T1000 (cell line): ENCODE data around the gene MYH6.
"Not testable (repeated sequence)": the region's sequence is repeated elsewhere in the genome, so short reads cannot be mapped to it uniquely, and the experiment has no call there.

Experiments used
- DNase-seq: peaks from one replicate; lab custom pipeline; 2025; ENCODE audit warnings: mixed read lengths; lab: John Stamatoyannopoulos, UW

Gene MYH6

DNA sequence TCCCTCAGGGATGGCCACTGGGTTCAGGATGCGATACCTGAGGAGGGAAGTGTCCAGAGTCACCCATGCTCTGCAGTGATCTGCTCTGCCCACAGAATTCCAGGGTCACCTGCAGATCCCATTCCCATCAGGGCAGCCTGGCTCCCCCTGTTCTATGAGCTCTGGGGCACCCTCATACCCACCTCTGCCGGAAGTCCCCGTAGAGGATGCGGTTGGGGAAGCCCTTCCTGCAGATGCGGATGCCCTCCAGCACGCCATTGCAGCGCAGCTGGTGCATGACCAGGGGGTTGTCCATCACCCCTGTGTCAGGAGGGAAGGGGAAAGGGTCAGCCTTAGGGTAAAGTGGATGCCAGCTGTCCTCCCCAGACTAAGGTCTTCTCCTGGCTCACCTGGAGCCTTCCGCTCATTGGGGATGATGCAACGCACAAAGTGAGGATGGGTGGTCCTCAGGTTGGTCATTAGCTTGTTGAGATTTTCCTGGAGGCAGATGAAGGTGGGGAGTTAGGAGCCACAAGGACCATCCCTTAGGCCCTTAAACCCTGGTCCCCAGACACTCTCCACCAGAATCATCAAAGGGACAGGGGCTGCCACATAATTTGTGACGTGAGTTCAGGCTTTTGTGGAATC, 11.2 kb downstream of the MYH6 start:
- DNase-seq = no peak

DNA sequence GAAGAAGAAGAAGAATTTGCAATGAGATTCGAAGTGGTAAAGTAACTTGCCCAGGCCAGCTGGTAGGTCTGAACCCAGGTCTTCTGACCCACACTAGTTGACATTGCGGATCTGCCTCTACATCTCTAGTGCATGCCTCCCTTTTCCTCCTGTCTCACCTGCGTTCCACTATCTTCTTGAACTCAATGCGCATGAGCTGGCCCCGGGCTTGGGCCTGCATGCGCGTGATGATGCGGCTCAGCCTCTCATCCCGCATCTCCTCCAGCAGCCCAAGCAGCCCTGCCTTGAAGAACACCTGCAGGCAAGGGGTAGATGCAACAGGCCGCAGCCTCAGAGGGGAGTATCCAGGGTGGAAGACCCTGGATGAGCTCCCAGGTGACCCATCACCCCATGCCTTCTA, 11.9 kb downstream of the MYH6 start:
- DNase-seq = no peak

DNA sequence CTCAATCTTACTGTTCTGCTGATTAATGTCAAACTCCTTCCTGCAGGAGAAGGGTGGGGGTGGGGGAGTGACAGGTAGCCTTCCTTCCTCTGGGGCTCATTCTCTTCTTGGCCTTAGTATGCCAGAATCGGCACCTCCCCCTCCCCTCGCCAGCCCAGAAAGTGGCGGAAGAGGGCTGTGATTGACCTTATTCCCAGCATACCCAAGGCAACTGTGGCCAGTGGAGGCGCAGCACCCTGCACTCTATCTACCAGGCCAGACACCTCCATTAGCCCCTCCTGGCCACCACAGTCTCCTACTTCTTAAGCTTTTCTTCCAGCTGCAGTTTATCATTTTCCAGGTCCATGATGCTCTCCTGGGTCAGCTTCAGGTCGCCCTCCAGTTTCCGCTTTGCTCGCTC, 15.5 kb downstream of the MYH6 start:
- no peak for DNase-seq

DNA sequence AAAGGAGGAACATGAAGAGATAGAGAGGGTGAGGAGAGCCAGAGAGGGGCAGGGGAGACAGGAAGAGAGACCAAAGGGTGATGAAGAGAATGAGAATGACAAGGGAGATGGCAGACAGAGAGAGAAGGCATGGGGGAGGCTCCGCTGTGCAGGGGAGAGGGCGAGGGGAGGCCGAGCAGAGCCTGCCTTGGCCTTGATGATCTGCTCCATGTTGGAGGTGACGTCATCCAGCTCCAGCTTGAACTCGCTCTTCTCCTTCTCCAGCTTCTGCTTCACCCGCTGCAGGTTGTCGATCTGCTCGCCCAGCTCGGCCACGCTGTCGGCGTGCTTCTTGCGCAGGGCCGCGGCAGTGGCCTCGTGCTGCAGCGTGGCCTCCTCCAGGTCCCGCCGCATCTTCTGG, 18.2 kb downstream of the MYH6 start:
- not testable (repeated sequence) for DNase-seq

DNA sequence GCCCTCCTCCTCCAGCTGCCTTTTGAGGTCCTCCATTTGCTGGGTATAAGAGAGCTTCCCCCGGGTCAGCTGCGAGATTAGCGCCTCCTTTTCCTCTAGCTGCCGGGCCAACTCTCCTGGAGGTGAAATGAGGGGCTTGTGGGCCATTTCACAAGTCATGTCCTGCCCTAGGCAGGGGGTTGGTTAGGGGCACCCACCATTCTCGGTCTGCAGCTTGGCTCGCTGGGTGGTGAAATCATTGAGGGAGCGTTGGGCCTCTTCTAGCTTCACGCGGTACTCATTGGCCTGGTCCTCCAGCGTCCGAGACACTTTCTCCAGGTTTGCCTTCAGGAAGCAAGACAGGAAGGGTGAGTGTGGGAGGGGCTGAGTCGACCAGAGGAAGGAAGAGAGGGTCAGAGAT, 18.7 kb downstream of the MYH6 start:
- no peak for DNase-seq

DNA sequence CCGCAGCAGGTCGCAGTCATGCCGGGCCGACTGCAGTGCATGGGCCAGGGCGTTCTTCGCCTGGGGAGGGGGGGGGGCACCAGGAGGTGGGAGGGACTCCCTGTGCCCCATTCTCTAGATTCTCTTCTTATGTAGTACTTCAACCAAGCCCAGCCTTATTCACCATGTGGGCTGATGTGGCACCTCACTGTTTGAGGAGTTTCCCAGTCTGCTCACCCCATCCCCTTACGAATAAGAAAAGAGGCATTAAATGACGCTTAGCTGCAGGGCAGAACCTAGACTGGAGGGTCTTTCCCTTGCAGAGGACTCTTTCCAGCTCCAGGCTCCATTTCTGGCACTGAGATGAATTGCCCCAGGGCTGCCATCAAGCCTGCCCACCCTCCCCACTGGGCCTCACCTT, 19.1 kb downstream of the MYH6 start:
- DNase-seq = no peak

DNA sequence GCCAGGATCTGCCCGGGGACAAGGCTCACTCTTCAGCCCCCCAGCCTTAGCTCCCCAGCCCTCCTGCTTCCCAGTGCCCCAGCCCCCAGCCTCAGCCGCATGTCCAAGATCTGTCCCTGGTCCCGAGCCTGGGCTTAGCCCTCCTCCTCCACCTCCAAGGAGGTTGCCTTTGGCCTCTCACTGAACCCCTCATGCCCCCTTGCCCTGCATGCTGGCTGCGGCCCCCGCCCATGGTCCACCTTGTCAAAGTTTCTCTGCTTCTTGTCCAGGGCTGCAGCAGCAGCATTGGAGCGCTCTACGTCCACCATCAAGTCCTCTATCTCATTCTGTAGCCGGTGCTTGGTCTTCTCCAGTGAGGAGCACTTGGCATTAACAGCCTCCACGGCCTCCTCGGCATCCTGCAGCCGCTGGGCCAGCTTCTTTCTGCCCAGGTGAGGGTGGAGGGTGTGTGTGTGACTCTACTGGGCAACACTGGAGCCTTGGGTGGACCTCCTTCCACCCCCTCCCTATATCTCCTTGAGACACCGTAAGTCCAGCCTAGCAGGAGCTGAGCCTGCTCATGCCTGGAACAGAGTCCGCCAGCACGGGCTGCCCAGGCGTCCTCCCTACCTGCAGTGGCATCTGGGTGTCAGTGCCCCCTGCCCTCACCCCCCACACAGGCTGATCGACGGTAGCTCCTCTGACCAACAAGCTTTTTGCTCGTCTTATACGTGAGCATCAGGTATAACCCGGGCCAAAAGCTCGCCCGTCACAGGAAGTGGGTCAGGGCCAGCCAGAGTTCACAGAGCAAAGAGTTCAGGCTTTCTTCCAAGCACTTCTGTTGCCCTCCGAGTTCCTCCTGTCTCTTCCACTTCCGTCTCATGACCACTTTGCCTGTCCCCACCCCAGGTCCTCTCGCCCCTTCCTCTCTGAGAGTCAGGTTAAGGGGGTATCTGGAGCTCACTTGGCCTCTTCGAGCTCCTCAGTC, 19.9 kb downstream of the MYH6 start:
- no peak for DNase-seq

DNA sequence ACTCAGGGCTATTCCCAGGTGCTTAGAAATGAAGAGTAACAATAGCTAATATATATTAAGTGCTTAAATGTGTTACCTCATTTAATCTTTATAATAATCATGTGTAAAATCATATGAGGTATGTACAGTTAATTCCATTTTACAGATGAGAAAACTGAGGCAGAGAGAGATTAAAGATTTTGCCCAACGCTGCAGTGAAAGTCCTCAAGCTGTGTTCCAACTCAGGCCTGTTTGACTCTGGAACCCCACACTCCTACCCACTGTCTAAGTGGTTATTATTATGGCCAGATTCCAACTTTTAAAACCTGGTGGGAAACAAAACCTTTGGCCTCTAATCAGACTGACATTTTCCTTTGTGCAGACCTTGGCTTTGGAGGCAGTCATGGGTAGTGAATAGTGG, 21.1 kb downstream of the MYH6 start:
- DNase-seq = no peak

DNA sequence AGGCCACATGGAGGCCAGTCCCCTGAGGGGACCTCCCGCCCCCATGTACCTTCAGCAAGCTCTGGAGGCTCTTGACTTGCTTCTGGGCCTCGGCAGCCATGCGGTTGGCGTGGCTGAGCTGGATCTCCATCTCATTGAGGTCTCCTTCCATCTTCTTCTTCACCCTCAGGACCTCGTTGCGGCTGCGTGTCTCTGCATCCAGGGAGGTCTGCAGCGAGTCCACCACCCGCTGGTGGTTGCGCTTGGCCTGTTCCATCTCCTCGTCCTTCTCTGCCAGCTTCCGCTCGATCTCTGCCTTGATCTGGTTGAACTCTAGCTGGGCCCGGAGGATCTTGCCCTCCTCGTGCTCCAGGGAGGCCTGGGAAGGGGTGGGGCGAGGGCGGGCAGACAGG, 21.8 kb downstream of the MYH6 start:
- not testable (repeated sequence) for DNase-seq

DNA sequence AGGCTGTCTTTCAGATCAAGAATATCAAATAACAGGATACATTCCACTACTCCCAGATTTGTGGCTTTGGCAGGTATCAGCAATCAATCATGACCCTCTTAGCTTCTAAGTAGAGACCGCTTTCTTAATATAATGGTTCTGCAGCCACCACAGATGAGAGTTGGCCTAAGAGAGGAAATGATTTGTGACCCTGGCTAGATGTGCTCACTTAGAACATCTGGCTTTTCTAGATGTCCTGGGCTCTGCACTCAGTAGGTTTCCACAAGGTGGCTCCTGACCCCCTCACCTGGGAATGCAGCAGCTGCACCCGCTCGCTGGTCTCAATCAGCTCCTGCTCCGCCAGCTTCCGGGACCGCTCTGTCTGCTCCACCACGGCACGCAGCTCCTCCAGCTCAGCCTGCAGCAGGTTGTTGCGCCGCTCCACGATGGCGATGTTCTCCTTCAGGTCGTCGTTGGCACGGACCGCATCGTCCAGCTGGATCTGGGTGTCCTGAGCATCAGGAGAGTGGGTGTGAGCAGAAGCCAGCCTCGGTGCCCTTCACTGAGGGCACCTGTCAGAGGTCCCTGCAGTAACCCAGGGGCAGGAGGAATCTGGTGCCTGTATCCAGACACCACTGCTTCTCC, 22.3 kb downstream of the MYH6 start:
- no peak for DNase-seq

DNA sequence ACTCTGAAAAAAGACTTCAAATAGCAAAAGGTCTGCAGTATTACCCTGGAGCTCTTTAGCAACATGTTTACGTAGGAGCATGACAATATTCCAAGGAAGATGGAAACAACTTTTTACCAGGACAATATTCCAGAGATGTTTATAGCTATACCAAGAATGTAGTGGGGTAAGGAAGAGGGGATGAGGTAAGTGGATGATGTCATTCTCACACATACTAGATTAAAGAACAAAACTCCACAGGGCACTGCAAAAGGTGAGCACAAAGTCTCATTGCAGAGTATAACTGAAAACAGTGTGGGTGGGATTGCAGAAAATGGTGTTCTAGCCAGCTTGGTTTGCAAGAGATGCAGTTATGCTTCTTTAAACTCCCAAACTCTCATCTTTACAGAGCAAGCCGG, 22.8 kb downstream of the MYH6 start:
- no peak for DNase-seq

DNA sequence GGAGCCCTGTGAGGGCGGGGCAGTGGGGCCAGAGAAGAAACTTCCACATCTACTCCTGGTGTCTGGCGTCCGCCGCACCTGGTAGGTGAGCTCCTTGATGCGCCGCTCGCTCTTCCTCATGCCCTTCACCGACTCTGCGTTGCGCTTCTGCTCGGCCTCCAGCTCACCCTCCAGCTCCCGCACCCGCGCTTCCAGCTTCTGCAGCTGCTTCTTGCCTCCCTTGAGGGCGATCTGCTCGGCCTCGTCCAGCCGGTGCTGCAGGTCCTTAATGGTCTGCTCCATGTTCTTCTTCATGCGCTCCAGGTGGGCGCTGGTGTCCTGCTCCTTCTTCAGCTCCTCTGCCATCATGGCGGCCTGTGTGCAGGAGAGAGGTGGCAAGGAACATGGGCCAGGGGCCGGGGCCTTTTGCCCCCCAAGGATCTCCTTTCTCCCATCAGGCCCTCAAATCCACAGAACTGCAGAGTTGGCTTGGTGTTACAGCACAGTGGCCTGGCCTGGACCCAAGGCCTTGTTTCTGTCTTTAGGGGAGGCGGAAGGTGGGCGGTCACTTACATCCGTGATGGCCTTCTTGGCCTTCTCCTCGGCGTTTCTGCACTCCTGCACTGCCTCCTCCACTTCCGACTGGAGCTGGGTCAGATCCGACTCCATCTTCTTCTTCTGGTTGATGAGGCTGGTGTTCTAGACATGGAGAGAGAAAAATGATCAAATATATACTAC, 23.6 kb downstream of the MYH6 start:
- no peak for DNase-seq

DNA sequence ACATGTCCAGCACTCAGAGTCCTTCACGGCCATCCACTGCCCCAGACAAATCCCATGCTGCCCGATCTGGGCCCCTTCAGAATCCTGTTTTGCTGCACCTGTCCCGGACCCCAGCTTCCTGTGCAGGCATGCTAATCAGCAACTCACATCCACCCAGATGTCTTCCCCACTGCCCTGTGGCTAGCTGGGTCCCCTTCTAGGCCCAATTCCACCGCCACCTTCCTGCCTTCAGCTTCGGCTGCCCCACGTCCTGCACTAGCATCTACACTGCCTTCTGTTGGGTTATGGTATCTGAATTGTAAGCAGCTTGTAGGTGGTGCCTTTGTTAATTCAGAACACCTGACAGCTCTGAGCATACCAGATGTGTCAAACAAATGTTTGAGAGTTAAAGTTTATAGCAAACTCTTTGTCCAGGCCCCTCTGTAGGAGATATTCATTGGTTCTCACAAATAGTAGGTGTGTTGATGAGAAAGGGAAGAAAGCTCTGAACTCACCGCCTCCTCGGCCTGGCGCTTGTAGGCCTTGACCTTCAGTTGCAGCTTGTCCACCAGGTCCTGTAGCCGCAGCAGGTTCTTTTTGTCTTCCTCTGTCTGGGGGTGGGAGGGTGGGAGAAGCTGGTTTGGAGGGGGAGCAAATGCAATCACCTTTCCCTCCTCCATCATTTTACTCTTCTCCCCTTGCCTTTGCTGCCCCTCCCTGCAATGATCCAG, 25.2 kb downstream of the MYH6 start:
- no peak for DNase-seq

DNA sequence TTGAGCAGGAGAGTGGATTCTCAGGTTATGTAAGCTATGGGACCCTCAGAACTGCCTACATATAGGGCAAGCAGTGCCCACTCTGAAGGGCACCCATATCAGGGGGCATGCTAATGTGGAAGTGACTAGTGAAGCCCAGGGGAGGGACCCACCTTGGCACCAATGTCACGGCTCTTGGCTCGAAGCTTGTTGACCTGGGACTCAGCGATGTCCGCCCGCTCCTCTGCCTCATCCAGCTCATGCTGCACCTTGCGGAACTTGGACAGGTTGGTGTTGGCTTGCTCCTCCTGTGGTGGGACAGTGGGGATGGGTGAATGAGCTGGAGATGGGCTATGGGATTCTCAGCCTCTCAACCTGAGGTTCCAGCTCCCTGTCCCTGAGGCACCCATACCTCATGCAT, 25.8 kb downstream of the MYH6 start:
- no peak for DNase-seq

DNA sequence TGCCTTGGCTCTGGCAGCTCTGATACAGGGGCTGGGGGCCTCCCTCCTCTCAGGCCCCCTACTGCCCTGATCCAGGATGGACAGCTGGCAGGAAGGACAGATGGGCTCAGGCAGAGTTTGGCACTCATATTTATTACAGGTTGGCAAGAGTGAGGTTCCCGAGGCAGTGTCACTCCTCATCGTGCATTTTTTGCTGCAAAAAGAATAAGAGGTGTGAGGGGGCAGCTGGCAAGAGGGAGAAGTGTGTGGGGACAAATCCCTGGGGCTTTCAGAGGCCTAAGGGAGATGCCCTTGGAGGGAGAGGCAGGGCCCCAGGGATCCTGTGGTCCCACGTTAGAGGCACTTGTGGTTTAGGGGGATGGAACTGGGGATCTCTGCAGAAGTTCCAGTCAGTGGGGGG, 26.2 kb downstream of the MYH6 start:
- DNase-seq = no peak

DNA sequence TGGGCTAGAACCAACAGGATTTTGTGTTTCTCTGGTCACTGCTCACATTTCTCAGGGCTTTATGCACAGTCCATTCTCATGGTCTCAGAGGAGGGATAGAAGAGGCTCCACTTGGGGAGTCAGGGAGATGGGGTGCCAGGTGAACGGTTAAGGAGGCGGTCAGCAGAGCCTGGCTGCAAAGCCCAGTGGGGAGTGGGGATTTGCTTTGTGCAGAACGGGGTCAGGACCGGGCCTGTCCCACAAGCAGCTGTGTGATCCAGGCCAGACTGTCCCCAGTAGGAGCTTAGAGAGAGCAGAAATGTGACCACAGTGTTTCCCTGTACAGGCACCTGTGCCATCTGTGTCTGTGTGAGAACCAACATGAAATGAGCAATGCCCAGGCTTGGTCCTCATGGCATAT, 27.1 kb downstream of the MYH6 start:
- no peak for DNase-seq

DNA sequence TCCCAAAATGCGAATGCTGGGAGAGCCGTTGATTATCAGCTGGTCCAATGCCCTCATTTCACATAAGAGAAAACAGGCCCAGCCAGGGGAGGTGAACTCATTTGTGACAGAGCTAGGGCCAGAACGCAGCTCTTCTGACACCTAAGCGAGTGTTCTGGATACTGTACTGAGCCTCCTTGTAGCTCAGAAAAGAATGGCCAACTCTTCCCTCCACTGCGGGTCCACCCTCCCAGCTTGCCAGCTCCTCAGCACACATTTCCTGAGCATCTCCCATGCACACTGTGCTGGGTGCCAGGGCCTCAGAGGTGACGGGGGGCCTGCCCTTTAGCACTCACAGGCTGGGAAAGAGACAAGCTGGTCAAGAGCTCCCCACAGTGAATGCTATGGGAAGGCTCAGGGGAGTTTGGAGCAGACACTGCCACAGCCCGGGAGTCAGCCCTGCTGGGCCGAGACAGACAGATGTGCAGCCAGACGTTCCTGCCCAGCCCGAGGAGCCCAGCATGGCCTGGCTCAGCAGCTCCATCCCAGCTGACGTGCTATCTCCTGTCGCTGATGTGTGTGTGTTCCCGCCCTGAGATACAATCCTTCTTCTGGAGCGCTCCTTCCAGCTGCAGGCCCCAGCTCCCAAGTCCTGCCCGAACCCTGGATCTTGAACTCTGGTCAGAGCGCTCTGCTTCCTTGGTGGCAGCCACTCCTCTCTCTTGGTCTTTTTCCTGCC, 27.7 kb downstream of the MYH6 start:
- DNase-seq = no peak

DNA sequence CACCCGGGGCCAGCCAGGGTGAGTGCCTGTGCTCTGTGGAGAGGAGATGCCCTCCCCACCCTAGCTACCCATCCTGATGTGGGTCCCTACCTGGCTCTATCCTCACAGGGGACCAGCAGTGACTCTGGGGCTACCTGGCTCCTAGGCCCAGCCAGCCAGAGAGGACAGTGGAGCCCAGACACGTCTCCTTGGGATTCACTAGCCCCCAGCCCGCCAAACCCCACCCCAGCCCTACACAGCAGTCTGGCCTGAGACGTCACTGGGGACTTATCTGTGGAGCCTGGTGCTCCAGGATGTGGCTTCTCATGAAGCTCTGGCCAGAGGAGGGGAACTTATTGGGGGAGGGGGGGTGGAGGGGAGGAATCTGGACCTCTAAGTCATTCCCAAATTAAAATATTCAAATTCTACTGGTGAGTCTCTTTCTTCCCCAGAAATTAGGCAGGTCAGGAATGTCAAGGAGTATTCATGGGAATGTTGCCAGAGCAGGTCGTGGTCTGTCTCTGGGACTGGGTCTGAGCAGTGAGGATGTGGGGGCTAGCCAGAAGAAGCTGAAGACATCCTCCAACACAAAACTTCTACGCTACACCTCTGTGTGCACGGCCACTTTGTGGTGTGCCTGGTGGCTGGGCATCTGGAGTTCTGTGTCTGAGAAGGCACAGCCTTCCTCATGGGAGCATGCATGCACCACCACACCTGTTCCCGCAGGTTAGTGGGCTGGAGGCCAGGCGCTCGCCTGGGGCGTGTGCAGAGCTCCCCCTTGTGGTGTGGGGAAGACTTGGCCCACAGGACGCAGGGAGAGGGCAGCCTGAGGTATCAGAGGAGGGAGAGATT, 28.5 kb downstream of the MYH6 start:
- DNase-seq = peak; percentile 22

DNA sequence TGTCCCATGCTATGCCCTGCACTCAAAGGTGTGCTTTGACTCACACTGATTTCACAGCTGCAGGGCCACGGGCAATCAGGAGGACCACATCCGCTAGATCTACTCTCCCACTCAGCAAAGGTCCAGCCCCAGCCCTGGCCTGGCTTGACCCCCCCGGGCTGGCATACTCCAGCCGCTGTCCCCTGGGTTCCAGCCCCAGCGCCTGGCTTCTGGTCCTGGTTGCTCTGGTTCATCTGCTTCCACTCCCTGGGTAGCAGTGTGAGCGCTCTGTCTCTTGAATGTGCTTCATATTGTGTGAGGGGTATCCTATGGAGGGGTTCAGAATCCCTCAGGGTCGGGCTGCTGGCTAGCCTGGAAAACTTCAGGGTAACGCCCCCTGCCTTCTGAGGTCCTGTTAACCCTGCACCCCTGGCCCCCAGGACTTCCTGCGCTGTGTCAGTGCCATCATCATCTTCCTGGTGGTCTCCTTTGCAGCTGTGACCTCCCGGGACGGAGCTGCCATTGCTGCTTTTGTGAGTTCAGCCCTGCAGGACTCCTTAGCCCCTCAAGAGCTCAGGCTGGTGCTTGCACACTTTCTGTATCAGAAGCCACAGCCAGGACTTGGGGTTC, 29.4 kb downstream of the MYH6 start:
- no peak for DNase-seq
